Prostate gland (tissue), 2 donors: ENCODE results near the gene CYP11A1. TPM values are rescaled to one million over a fixed set of nuclear protein-coding genes. Genes with fewer than 3 reads are reported as not detected.

Experiments
- DNase-seq: peaks from one replicate; pipeline ENCODE4 v3.0.0-alpha.2; 2019; ENCODE audit warnings: low spot score
- H3K27ac ChIP-seq, 2 donors: fragments of 200-600 bp; sonication (generic); 2 replicates each; pipeline ENCODE4 v1.5.1; 2017 to 2019
- H3K27me3 ChIP-seq: fragments of 200-600 bp; sonication (generic); replicated peaks from 2 replicates; pipeline ENCODE4 v1.5.1; 2019; ENCODE audit not compliant: insufficient read depth
- H3K36me3 ChIP-seq, 2 donors: fragments of 200-600 bp; sonication (generic); 1 replicate in 1 of 2; 2 replicates in 1 of 2; pipeline versions ENCODE4 v1.5.1 to v1.8.1; 2017 to 2019
- H3K4me1 ChIP-seq: fragments of 200-600 bp; sonication (generic); replicated peaks from 2 replicates; pipeline ENCODE4 v1.5.1; 2019
- H3K4me3 ChIP-seq, 2 donors: fragments of 200-600 bp; sonication (generic); 2 replicates each; pipeline ENCODE4 v1.5.1; 2017 to 2019
- H3K9me3 ChIP-seq: fragments of 200-600 bp; sonication (generic); 2 replicates; pipeline ENCODE4 v1.5.1; 2017
- POLR2A ChIP-seq: fragments of 450-650 bp; IDR thresholded peaks from one replicate; pipeline ENCODE4 v1.6.1; 2016; ENCODE audit warnings: antibody characterized with exemption, mild to moderate bottlenecking
- POLR2AphosphoS5 ChIP-seq: sonication (generic); formaldehyde crosslinking; IDR thresholded peaks from one replicate; pipeline ENCODE4 v1.6.1; 2017; ENCODE audit warnings: antibody characterized with exemption
- WGBS: methylation state at CpG from one replicate; pipeline ENCODE4 v1.1.5; 2018; 5-methylcytosine and 5-hydroxymethylcytosine counted together
- intact Hi-C: fragments of 100-400 bp; cut with DNase I; formaldehyde crosslinking; loops from one replicate; pipeline ENCODE4 v1.14.2; 2022
- total RNA-seq, 2 donors: library from RNA; depleted of rRNA; stranded (reverse); fragments of >200 nt; gene quantifications; one replicate each; pipeline ENCODE4 v1.1.0, GENCODE V29; 2016
- TF ChIP-seq, protein P1 (sequence below), 4 experiments: fragments of 200-600 bp in 2 of 4; fragments of 450-650 bp in 2 of 4; sonication (generic) in 2 of 4; IDR thresholded peaks; 1 replicate in 3 of 4; 2 replicates in 1 of 4; pipeline ENCODE4 v1.5.1; 2016 to 2019; ENCODE audit warnings: antibody characterized with exemption in 4 of 4, mild to moderate bottlenecking in 2 of 4, moderate library complexity in 2 of 4

Gene CYP11A1
- total RNA-seq, 2 donors from 2014 or later, result 0.87 to 45.9 TPM

DNA sequence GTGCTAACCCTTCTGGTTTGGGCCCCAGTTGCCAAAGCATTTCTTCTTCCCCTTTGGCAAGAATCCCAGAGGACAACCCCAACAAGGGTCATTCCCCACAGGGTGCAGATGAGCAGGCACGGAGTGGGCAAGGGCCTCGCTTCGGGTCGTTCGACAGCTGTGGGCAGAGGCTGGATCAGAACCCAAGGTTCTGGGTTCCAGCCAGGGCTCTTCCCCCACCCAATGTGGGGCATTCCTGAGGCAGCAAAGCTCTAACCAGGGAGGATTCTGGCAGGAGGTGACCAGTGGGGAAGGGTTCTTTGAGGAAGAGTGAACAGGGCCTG lies 48.3 kb downstream of the CYP11A1 start:
- TF ChIP-seq, protein P1, sequence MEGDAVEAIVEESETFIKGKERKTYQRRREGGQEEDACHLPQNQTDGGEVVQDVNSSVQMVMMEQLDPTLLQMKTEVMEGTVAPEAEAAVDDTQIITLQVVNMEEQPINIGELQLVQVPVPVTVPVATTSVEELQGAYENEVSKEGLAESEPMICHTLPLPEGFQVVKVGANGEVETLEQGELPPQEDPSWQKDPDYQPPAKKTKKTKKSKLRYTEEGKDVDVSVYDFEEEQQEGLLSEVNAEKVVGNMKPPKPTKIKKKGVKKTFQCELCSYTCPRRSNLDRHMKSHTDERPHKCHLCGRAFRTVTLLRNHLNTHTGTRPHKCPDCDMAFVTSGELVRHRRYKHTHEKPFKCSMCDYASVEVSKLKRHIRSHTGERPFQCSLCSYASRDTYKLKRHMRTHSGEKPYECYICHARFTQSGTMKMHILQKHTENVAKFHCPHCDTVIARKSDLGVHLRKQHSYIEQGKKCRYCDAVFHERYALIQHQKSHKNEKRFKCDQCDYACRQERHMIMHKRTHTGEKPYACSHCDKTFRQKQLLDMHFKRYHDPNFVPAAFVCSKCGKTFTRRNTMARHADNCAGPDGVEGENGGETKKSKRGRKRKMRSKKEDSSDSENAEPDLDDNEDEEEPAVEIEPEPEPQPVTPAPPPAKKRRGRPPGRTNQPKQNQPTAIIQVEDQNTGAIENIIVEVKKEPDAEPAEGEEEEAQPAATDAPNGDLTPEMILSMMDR (IDR thresholded peaks at IDR 0.05), result no peak
- TF ChIP-seq POLR2AphosphoS5, result no peak
- no peak for TF ChIP-seq POLR2A
- H3K36me3 ChIP-seq, result no peaks in the 10 kb centered on the region
- no peaks in the 10 kb centered on the region for H3K4me1 ChIP-seq
- 92% methylated on average over 5 of the region's 5 CpGs for WGBS
- H3K9me3 ChIP-seq, result no peaks in the 10 kb centered on the region
- no peak for DNase-seq
- intact Hi-C loops, result loop anchor here (5.0 kb wide), 1 partner anchor 267 kb away; no protein-coding TSS in a partner anchor
- no peak overlapping the region for H3K27ac ChIP-seq
- H3K4me3 ChIP-seq, result no peak overlapping the region
- no peaks in the 10 kb centered on the region for H3K27me3 ChIP-seq

DNA sequence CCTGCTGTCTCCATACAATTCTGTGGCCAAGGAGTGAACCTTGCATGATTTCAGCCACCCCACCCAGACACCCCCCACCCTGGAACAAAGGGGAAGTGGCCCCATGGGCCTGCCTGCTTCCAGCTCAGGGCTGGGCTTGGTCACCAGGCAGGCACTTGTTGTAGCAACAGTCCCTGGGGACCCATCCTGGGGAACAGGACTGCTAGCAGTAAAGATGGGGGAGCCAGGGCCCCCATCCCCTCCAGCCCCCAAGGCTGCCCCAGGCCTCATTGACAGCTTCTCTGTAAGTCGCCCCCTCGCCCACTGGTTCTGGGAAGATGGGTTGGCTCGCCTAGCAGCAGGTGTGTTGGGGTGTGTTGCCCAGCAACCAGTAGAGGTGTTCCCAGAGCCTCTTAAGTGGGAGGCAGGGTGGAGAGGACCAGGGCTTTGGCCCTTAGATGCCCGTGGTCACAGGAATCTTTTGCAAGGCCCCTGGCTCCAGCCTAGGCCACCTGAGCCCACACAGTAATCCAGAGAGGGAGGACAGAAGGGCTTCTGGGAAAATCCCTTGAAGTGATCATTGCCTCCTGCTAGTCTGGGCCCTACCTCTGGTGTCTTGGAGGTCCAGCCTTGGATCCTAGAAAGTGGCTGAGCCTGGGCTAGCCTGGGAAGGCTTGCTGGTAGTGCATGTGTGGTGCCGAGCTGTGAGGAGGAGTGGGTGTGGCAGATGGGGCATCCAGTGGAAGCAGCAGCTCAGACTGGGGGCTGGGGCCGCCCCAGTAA lies 48.9 kb downstream of the CYP11A1 start:
- no peaks in the 10 kb centered on the region for H3K36me3 ChIP-seq
- H3K4me3 ChIP-seq, result no peak overlapping the region
- H3K27me3 ChIP-seq, result no peaks in the 10 kb centered on the region
- H3K9me3 ChIP-seq, result no peaks in the 10 kb centered on the region
- H3K4me1 ChIP-seq, result no peaks in the 10 kb centered on the region
- H3K27ac ChIP-seq, result no peak overlapping the region
- no peak for DNase-seq
- 92% methylated on average over 6 of the region's 6 CpGs for WGBS
- TF ChIP-seq POLR2AphosphoS5 (no peak), POLR2A (no peak)
- TF ChIP-seq, protein P1 (IDR thresholded peaks at IDR 0.05), result no peak
- intact Hi-C loops, result loop anchor here (5.0 kb wide), 1 partner anchor 266 kb away; no protein-coding TSS in a partner anchor

DNA sequence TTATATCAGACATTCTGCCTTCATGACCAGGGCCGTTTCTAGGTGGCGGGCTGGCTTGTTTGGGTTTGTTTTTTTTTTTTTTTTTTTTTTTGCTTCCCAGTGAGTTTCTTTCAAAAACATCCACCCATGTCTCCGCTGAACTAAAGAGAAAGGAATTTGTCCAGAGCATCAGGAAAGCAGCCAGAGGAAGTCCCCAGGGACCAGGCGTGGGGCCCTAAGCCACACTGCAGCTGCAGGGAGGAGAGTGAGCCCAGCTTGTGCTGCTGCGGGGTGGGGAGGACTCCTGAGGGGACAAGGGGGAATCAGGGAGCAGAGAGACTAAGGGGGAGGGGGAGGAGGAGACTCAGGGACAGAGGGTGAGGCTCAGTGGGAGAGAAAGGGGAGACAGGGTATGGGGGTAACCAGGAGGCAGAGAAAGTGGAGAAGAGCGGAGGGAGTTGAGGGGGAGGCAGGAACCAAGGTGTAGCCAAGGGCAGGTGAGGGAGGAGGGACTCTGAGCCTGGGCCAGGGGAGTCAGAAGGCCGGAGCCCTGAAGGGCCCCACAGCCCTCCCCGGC lies 49.5 kb downstream of the CYP11A1 start:
- no peak for DNase-seq
- H3K4me3 ChIP-seq, result no peak overlapping the region
- H3K27me3 ChIP-seq, result no peaks in the 10 kb centered on the region
- no peaks in the 10 kb centered on the region for H3K4me1 ChIP-seq
- no peak overlapping the region for H3K27ac ChIP-seq
- intact Hi-C loops, result loop anchor here (5.0 kb wide), 1 partner anchor 266 kb away; no protein-coding TSS in a partner anchor
- H3K9me3 ChIP-seq, result no peaks in the 10 kb centered on the region
- no peaks in the 10 kb centered on the region for H3K36me3 ChIP-seq
- TF ChIP-seq, protein P1 (IDR thresholded peaks at IDR 0.05), result no peak
- TF ChIP-seq POLR2A, result no peak
- WGBS, result 38% methylated on average over 8 of the region's 8 CpGs

DNA sequence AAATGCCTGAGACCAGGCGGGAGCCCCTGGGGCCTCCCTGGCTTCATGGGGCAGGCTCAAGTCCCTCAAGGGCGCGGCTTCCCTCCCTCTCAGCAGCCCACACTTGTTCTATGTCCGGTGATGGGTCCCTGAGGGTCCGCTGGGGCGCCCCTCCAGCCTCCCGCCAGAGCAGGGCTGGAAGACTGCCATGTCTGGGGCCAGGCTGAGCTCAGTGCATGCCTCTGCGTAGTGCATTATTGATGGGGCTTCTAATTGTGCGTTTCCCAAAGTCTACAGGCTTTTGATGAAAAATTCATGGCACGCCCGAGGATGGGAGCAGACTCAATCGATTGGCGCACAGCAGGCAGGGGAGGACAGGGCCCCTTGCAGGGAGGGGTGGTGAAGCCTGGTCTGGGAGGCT lies 51.3 kb downstream of the CYP11A1 start:
- WGBS, result 58% methylated on average over 13 of the region's 13 CpGs
- Histone ChIP-seq H3K4me3 (no peak overlapping the region), H3K9me3 (no peaks in the 10 kb centered on the region), H3K27me3 (no peaks in the 10 kb centered on the region), H3K36me3 (no peaks in the 10 kb centered on the region), H3K4me1 (no peaks in the 10 kb centered on the region), H3K27ac (no peak overlapping the region)
- DNase-seq, result no peak
- TF ChIP-seq POLR2AphosphoS5 (no peak), POLR2A (no peak)
- TF ChIP-seq, protein P1 (IDR thresholded peaks at IDR 0.05), result no peak
- intact Hi-C loops, result loop anchor here (5.0 kb wide), 1 partner anchor 264 kb away; no protein-coding TSS in a partner anchor

DNA sequence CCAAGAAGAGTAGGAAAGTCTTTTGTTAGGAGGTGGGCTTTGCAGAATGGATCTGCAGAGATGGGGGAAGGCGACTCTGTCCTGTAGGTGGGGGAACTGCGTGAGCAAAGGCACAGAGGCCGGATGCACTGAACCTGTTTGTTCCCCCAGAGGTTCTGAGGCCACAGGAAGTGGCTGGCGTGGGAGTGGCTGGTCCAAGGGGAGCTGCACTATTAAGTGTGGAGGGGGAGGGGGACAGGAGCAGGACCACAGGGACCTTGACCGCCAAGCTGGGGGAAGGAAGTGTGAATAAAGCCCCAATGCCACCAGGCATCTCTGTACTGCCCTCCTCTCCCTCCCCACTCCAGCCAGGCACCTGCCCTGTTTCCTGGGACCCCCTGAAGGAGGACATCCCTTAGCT lies 51.8 kb downstream of the CYP11A1 start:
- 83% methylated on average over 5 of the region's 5 CpGs for WGBS
- intact Hi-C loops, result loop anchor here (5.0 kb wide), 1 partner anchor 263 kb away; no protein-coding TSS in a partner anchor
- no peak overlapping the region for H3K4me3 ChIP-seq

More for the DNA sequence above, 51.8 kb downstream of the CYP11A1 start:
- Histone ChIP-seq H3K27me3 (no peaks in the 10 kb centered on the region), H3K27ac (no peak overlapping the region), H3K9me3 (no peaks in the 10 kb centered on the region), H3K36me3 (no peaks in the 10 kb centered on the region), H3K4me1 (no peaks in the 10 kb centered on the region)
- no peak for DNase-seq
- TF ChIP-seq POLR2AphosphoS5 (no peak), POLR2A (no peak)
- TF ChIP-seq, protein P1 (IDR thresholded peaks at IDR 0.05), result no peak
